ENCODE measurements around the gene PLCB4.

The PLCB4 gene

DNA sequence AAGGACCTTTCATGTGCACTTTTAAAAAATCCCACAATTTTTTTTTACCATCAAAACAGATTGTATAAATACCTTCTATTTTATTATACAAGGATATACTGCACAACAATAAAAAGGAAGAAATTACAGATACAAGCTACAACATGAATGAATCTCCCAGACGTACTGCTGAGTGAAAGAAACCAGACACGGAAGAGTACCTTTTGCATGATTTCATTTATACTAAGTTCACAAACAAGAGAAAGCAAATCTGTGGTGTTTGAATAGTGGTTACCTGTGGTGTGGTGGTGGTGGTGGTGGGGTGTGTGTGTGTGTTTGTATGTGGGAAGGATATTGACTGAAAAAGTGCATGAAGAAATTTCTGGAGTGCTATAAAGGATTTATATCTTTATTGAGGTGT, 6.8 kb upstream of the PLCB4 start:
- DNase-seq = no peak

DNA sequence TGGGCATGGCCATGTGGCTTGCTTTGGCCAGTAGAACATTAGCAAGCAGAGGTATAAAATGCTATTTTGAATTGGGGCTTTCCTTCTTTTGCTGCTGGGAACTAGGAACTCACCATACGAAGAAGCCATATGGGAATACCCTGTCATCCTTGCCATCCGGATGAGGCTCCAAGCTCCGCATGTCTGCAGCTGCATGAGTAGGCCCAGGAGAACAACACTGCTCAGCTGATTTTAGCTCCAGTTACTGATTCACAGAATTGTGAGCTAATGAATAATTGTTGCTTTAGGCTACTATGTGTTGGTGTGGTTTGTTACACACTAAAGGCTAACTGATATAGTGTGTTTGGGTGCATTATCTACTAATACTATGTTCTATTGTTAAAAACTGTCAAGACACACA, 2.7 kb upstream of the PLCB4 start:
- DNase-seq = no peak

DNA sequence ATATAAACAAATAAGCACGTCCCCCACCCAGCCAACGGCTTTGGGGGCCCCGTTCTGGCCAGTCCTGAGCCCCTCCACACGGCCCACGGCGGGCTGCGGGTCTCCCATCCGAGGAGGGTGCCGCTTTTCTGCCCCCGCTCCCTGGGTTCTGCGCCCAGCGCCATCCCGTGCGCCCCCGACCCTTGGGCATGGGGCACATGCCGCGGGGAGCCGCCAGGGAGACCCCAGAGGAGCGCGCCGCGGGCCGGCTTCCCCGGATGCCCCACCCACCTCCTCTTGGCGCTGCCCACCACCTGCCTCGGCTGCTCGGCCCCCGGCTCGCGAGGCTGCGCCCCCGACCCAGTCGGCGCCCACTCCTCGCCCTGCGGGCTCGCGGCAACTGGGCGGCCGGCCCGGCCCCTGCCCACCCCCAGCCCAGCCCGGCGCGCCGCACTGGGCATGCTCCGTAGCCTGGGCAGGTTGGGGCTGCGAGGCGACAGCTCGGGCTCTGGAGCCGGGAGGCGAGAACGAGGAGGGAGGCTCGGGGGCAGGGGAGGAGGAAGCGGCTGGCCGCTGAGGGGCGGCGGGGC, 570 bp upstream of the PLCB4 start:
- no peak for DNase-seq

DNA sequence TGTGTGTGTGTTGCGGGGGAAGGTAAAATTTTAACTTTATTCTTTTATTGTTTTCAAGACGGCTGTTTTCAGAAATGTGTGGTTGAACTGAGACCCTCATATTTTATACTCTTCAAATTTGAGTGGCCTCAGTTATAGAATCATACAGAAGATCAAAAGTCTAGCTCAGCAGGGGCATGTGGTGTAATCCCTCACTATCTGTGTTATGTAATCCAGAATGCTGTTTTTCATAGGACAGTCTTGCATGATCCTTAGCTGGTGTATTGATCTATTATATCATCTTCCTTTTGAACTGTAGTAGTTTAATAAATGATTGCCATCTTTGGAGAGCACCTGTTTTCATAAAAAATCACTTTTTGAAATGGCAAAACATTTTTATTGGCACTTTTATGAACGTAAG, 1.4 kb downstream of the PLCB4 start:
- DNase-seq = no peak

DNA sequence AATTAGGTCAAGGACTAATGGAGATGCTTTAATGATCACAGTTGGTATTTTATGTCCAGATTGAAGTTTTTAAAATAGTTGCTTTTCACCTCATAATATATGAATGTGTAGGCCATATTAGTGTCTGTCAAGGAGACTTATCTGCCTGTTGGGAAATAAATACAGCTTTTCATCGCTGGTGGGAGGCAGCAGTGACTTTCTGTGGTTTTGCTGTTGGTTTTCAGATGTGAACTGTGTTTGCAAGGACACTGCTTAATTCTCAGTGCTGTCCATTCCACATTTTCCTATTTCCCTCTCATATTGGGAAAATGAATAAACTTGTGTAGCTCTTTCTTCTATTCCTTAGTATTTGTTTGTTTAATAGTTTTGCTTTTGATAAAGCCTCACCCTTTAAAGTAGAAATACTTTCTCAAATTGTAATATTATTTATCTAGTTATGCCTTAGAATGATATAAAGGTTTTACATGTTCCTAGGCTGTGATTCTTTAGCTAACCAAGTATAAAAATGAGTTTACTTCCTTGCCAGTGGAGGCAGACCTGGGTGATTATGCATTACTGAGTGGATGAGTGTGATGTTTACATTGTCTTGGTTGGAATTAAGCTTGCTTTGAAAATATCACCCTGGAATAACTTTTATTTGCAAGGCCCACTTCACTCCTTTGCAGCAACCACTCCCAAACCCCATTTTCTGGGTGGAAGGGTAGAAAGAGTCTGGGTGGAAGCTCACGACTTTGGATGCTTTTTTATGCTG, 3.3 kb downstream of the PLCB4 start:
- DNase-seq = no peak

DNA sequence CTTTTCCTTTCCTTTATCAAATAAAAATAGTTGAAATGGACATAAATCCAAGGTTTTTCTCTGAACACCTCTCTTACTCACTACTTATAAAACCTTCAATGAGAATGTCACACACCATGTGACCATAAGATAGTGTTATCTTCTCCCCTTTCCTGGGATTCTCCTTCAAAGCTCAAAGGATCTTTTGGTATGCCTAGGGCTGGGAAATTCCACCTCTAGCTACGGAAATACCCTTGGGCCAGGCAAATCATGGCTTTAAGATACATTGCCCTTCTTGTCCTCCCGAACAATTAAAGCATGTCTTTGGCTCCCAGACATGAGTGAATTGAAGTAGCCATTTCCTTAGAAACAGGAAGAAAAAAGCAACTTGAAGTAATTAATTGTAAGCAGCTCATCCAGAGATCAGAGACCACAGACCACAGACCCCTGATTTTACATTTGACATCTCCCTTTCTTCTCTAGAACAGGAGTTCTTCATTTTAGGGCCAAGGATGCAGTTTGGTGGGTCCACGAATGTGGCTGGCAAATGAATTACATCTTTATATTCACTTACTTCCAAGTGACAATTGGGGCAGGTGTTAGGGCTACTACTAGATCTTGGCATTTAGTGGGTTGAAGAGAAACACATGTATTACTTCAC, 4.1 kb downstream of the PLCB4 start:
- no peak for DNase-seq

DNA sequence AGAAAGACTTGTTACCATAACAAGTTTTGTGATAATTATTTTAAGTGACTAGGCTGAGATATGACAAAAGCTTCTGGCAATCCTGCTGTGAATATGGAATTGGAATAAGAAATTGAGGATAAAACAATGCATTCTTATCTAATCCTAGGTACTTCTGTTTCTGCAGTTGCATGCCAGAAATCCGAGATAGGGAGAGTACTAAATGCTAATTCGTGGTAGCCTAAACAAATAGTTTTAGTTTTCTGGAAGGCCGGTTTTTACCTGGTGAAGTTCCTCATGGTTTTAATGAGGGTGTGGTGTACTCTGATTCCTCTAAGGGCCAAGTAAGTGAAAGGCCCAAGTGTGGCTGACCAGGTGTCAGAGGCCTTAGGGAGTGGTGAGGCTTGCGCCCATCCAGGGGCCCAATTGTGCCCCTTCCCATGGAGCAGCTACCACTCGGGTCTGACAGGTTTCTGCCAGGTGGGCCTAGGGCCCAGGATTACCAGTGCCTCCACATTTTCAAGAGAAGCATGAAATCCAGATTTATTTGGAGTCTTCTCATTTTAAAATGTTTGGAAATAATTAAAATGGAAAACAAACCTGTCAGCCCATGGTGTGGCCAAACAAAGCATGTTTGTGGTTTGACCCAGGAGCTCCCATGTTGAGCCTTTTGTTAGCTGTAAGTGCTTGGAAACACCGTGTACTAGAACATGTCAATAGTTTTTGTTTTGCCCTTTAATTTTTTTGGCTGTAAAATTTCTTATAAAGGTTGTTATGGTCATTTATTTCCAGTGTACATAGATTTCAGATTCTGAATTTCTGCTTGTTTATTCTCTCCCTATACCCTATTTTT, 6.6 kb downstream of the PLCB4 start:
- DNase-seq = no peak

DNA sequence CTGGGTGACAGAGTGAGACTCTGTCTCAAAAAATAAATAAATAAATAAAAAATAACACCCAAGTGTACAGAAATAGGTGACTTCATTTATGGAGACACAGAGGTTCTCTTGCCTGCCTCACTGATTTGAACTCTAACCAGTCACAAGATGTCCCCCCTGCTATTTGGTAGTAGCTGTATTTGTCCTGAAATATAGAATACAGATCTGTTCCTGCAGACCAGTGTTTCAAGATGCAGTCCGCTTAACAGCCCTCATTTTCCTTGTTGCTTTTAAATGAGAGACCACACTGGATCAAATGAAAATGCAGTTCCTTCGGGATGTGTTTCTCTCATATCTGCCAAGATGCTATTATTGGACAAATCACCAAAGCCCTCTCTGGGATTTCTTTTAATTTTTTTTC, 7.6 kb downstream of the PLCB4 start:
- no peak for DNase-seq

DNA sequence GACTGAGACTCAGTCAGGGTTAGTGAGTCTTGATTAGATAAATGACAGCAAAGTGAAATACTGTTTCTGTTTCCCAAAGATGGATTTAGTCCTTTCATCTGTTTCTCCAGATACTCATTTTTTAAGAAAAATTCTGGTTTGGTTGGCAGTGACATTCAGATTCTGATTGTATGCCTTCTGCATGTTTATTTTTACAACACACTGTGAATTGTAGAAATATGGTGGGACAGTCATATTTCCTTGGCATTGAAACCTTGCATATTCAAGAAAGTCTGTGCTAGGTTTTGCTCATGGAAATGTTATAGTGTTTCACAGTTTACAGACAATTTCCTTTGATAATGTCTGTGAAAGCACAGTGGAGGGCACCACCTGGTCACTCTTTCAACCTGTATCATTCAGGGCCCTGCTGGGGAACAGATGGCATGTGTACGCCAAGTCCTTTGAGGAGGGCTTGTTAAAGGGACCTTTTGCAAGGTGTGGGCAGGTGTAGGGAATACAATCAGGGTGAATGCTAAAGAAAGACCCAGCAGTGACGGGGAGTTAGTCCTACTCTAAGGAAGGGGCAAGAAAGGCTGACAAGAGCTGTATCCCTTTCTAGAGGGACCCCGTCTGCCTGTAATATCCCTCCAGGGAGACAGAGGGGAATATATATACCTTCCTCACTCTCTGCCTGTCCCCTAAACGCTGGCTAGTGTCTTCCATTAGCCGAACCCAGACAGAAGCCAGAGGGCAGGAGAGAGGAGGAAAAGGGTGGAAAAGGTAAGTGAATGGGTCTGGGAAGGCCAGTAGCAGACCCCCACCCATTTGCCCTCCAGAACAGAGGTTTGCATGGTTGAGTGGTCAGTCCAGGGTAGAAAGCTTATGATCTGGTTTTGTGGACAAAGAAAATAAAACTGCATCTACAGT, 10.2 kb downstream of the PLCB4 start:
- DNase-seq = no peak

DNA sequence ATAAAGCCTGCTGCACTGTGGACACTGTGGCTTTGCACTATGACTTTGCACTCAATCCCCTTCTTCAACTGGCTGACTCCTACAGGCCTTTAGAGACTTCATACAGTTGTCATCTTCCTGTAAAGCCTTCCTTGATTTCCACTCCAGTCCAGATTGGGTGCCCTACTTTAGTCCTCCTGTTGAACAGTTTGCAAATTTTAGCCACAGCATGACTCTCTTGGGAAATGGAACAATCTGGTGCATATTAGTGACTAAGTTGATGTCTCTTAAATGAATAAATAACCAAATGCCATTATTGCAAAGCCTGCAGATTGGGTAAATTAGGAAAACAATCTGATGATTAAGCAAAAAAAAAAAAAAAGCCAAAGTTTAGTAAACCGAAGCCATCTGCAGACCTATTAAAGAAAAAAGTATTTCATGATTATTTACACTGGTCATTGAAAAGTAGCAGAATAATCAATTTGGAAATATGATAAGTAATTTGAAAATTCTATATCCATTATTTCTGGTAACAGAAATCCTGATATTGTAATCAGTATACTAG, 12.6 kb downstream of the PLCB4 start:
- no peak for DNase-seq

DNA sequence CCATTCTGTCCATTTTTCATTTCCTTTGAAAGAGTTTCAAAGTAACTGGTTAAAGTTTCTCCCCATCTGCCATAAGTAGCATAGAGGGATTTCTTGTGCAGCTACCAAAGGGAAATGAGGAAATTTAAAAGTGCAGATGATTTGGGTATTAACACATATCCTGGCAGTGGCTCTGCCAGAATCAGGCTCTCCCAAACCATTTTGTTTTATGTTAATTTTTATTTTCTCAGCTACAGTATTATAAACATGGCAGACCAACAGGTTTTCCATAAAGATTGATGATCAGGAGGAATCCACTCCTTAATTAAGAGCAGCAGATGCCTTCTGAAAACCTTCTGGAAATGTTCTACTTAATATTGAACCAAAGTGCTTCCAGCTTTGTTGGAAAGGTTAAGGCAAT, 13.9 kb downstream of the PLCB4 start:
- DNase-seq = no peak

DNA sequence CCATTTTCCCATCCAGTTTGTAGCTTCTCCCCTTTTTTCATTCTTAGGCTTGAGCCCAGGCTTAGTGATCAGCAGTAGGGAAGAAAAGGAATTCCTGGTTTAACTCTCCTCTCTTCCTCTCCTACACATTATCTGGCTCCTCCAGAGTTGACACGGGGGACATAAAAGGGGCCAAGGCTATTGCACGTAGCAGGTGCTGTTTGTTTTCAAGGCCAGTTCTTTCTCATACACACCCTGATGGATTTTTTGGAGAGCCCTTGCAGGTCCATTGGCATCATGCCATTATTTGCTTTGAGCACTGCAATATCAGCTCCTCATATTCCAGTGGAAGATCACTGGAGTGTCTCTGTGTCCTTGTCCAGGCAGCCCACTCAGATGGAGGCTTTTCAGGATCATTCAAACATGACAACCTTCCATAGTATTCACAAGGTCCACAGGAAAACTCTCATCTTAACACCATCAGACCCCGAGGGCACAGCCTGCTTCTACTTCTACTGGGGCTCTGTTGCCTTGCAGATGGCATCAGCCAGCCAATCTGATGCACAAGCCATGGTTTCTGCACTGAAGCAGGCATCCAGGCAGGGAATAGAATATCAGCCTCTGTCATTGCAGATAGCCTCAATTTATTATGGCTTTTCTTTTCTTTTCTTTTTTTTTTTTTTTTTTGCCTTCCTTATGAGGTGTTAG, 18.8 kb downstream of the PLCB4 start:
- no peak for DNase-seq

DNA sequence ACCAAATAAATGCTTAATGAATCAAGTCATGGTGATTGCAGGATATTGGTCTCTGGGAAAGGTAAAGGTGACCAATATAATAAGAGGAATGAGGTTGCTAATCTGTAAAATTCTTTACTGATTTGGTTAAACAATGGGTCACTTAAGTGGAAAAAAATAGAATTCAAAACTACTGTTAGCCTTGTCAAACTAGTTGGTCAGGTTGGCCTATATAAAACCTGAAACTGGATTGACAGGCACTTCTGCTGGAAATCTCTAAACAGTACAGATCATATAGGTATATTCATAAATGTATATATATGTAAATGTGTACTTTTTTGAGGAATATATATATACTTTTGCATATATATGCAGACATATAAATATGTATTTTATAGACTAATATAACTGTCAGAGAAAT, 19.7 kb downstream of the PLCB4 start:
- DNase-seq = no peak

DNA sequence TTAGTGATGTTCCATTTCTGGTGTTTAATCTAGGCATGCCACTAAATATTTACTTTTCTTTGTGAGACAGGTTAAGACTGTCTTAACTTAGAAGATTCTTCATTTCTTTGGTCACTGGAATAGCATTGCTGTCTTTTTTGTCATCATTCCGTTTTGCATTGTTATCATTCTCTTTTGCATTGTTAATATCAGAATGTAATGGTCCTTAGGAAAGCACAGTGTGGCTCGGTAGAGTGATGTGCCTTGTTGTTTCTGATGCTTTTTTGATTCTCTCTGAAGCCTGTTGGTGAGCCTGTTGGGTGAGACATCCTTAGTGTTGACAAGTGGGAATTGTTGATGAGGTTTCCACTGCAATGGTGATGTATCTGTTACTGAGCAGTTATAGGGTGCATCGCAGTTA, 23.2 kb downstream of the PLCB4 start:
- no peak for DNase-seq

DNA sequence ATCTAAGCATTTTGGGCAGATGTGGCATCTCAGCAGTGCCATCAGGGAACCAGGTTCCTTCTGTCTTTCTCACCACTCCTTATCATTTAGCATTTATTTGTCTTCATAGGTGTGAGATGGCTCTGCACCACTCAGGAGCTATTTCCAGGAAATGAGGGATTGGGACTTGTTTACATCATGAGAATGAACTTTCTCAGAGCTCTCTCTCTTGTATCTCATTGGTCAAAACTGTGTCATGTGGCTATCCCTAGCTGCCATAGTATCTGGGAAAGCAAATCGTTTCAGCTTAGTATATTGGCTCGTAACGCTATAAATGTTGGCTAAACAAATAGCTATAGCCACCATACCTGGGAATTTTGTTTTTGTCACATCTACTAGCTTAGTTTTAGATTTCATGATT, 23.8 kb downstream of the PLCB4 start:
- DNase-seq = no peak

DNA sequence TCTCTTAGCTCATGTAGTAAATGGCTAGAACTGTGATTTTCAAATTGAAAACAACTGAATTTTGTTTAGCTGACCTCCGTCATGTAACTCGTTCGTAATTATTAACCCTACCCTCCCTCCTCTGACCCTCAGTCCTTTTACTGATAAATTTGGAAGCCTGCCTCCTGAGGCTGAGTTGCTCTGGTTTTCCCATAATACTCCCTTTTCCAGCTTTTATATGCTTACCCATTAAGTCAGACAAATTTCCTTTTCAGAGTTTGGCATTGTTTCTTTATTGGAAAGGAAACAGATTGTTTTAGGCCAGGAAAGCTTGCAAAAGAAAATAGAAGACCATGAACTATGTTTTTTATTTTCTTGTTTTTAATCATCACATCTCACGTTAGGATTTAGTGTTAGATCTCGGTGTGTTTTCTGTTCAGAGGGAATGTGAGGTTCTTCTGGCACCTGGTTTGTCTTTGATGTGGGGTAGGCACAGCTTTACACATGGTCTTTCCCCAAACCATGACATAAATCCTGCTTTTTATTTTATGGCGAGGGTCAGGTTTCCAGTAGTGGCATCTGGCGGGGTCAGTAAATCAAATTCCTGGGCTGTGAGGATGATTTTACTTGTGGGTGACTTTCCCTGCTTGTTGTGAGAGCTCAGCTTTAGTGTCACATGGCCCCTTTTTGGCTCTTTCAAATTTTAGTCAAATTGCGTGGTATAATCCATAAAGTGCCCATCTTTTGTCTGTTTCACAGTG, 24.5 kb downstream of the PLCB4 start:
- no peak for DNase-seq

DNA sequence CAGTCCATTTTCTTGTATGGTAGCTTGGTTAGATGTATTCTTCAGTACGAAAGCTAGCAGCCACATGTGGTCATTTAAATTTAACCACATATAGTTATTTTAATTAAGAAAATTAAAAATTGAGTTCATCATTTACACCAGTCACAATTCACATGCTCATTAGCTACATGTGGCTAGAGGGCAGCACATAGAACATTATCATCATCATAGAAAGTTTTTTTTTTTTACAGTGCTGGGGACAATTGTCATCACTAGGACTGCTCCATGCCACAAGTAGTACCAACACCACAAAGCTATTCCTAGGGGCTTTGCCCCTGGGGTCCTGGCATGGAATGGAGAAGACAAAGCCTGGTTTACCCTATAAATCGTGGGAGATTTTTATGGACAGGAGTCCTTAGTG, 30.5 kb downstream of the PLCB4 start:
- no peak for DNase-seq

DNA sequence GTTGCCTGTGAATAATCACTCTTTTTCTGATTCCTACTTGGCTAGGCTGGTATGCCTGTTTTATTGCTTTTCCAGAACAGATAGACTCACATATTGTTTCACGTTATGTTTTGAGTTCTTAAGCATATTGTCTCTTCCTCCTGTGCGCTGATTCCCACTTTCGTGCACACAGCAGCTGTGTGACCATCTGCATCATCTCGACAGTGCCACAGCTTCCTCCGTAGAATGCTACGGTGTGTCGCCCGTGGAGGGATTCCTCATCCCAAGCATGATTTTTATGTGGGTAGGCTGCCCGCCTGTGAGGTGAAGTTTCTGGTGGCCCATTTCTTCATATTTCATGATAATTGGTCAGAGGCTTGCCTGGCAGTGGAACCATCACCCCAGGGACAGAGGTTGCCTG, 31.8 kb downstream of the PLCB4 start:
- DNase-seq = no peak

DNA sequence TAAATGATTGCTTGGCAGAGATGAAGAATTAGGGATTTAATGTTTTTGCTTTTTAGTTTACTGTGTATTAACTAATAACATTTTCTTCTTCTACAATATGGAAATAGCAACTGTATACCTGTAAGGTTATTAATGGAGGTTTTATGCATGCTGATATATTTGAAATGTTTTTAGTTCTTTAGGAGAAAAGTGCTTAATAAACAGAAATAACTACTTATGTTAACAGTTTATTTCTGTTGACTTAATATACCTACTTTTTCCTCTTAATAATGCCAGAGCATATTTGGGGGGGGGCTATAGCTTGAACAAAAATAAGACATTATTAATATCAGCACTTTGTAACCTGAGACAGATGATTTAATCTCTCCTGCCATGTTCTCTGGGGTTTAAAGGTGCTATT, 33.6 kb downstream of the PLCB4 start:
- DNase-seq = no peak

DNA sequence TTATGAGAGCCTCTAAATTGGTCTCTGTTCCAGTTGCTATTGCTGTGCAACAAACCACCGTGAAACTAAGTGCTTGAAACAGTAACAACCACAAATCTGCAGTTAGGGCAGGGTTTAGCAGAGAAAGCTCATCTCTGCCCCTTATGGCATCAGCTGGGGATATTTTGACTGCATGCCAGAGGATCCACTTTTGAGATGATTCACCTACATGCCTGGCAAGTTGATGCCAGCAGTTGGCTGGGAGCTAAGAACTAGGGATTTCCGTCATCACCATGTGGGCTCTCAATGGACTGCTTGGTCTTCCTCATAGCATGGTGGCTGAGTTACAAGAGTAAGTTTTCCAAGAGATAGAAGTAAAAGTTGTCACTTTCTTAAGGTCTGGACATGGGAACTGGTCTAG, 35.1 kb downstream of the PLCB4 start:
- no peak for DNase-seq

DNA sequence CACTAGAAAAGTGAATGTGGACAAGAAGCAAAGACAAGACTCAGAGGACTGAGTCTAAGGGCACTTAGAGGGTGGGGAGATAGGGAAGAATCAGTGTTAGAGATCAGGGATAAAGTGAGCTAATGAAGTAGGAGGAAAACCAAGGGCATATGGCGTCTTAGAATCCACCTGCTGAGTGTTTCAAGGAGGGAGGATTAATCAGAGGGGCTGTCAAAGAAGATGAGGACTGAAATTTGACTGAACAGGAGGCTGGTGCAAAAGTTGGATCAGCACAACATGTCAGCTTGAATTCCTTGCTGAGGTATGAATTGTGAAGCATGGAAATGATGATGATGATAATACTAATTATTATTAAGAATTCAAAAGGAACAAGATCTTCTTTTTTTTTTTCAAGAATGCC, 39.4 kb downstream of the PLCB4 start:
- DNase-seq = no peak

All from activated CD4-positive, CD25-positive, alpha-beta regulatory T cell treated with anti-CD3 and anti-CD28 coated beads, Interleukin-2, amount 50 U/mL, for 72 hours (primary cell).